Measurements from ENCODE around the gene KRT26.
A peak's percentile ranks its signal among the peaks of the same experiment; 100 is the strongest.

KRT26 gene

GRCh38 chr17:40818733-40819527, 46.9 kb upstream of the KRT26 start (continued):
- TF ChIP-seq ZNF280D (tag by site-specific recombination; IDR thresholded peaks at IDR 0.05) (no peak), ZNF138 (tag by site-specific recombination; IDR thresholded peaks at IDR 0.05; ENCODE audit: borderline replicate concordance) (no peak), ZNF114 (tag by site-specific recombination; IDR thresholded peaks at IDR 0.05) (no peak), ZNF311 (tag by site-specific recombination; IDR thresholded peaks at IDR 0.05; ENCODE audit: borderline replicate concordance) (no peak), ZNF16 (tag by site-specific recombination; IDR thresholded peaks at IDR 0.05; ENCODE audit: low read depth) (no peak), FEZF1 (tag by site-specific recombination; IDR thresholded peaks at IDR 0.05) (no peak), ZBTB11 (tag by site-specific recombination; conservative IDR thresholded peaks at IDR 0.05; ENCODE audit: low read depth) (peak; percentile 66), ZNF157 (tag by site-specific recombination; IDR thresholded peaks at IDR 0.05) (no peak), ZXDB (tag by site-specific recombination; IDR thresholded peaks at IDR 0.05) (no peak), ZNF449 (tag by site-specific recombination; IDR thresholded peaks at IDR 0.05) (no peak), ZNF169 (tag by site-specific recombination; IDR thresholded peaks at IDR 0.05) (no peak), SP7 (tag by site-specific recombination; IDR thresholded peaks at IDR 0.05) (no peak), ZNF600 (tag by site-specific recombination; IDR thresholded peaks at IDR 0.05) (no peak), SCRT2 (tag by site-specific recombination; IDR thresholded peaks at IDR 0.05) (no peak), ZNF335 (tag by site-specific recombination; conservative IDR thresholded peaks at IDR 0.05) (peak; percentile 69), ZNF266 (tag by site-specific recombination; IDR thresholded peaks at IDR 0.05; ENCODE audit: low read depth) (no peak), ZFHX2 (tag by site-specific recombination; conservative IDR thresholded peaks at IDR 0.05) (peak; percentile 50; the same call in 1 of the 2 replicates), ZNF394 (tag by site-specific recombination; IDR thresholded peaks at IDR 0.05; ENCODE audit: borderline replicate concordance) (no peak), ZNF670 (tag by site-specific recombination; IDR thresholded peaks at IDR 0.05; ENCODE audit: low read depth) (no peak), ZNF366 (tag by site-specific recombination; conservative IDR thresholded peaks at IDR 0.05) (no peak), ZSCAN30 (tag by site-specific recombination; IDR thresholded peaks at IDR 0.05) (peak; percentile 41; the same call in 1 of the 2 replicates), HOXA7 (CRISPR knock-in tag; IDR thresholded peaks at IDR 0.05; ENCODE audit: borderline replicate concordance) (no peak), ZNF426 (tag by site-specific recombination; IDR thresholded peaks at IDR 0.05) (no peak), BCL11A (tag by site-specific recombination; IDR thresholded peaks at IDR 0.05; ENCODE audit: low read depth) (no peak), ZBTB8A (tag by site-specific recombination; IDR thresholded peaks at IDR 0.05) (no peak), ZNF148 (tag by site-specific recombination; IDR thresholded peaks at IDR 0.05; ENCODE audit: borderline replicate concordance) (no peak), ZNF529 (tag by site-specific recombination; IDR thresholded peaks at IDR 0.05; ENCODE audit: insufficient replicate concordance) (no peak), ZNF423 (tag by site-specific recombination; IDR thresholded peaks at IDR 0.05) (no peak), ZNF239 (tag by site-specific recombination; IDR thresholded peaks at IDR 0.05) (no peak), RBAK (tag by site-specific recombination; IDR thresholded peaks at IDR 0.05) (no peak), GLIS1 (tag by site-specific recombination; IDR thresholded peaks at IDR 0.05) (no peak)

Measured in HEK293 (cell line).